GM12878 (cell line): ENCODE measurements around the gene SLC30A4.

Source experiments
- CREB1 ChIP-seq: IDR thresholded peaks from 2 replicates; pipeline ENCODE4 v1.6.1; 2012; ENCODE audit warnings: low read depth, mild to moderate bottlenecking, inconsistent platforms
- EGR1 ChIP-seq, 2 experiments: IDR thresholded peaks; 1 replicate in 1 of 2; 2 replicates in 1 of 2; pipeline ENCODE4 v1.6.1; 2011 to 2012; ENCODE audit warnings: low read depth in 2 of 2, low read length in 2 of 2, borderline replicate concordance in 1 of 2, mild to moderate bottlenecking in 1 of 2, moderate library complexity in 1 of 2
- EZH2 ChIP-seq: IDR thresholded peaks from 2 replicates; pipeline ENCODE4 v1.6.1; 2012; ENCODE audit warnings: low read depth, mild to moderate bottlenecking, control low read depth, inconsistent platforms, low read length, borderline replicate concordance; ENCODE audit not compliant: control insufficient read depth
- FOS ChIP-seq: IDR thresholded peaks from 3 replicates; pipeline ENCODE4 v1.6.1; 2011; ENCODE audit warnings: borderline replicate concordance; ENCODE audit not compliant: insufficient read length; ENCODE audit errors: extremely low read depth
- HDAC6 ChIP-seq: fragments of 200-600 bp; sonication (generic); IDR thresholded peaks from one replicate; pipeline ENCODE4 v1.8.0; 2017; ENCODE audit warnings: antibody characterized with exemption; ENCODE audit not compliant: unreplicated experiment
- MYC ChIP-seq: IDR thresholded peaks from 2 replicates; pipeline ENCODE4 v1.6.1; 2011; ENCODE audit warnings: mild to moderate bottlenecking, low read length, moderate library complexity, inconsistent platforms; ENCODE audit not compliant: insufficient read depth, insufficient replicate concordance, insufficient read length, severe bottlenecking
- NFYA ChIP-seq: IDR thresholded peaks from 2 replicates; pipeline ENCODE4 v1.6.1; 2011; ENCODE audit warnings: low read depth, mild to moderate bottlenecking, low read length, improper control_type of control experiment, borderline replicate concordance
- NR2C1 ChIP-seq: fragments of 450-650 bp; IDR thresholded peaks from 2 replicates; pipeline ENCODE4 v1.6.1; 2017; ENCODE audit warnings: antibody characterized with exemption, mild to moderate bottlenecking, moderate library complexity
- POLR2A ChIP-seq: IDR thresholded peaks from 2 replicates; pipeline ENCODE4 v1.6.1; 2011; ENCODE audit warnings: low read depth, mild to moderate bottlenecking, low read length
- RAD21 ChIP-seq: IDR thresholded peaks from 2 replicates; pipeline ENCODE4 v1.6.1; 2011; ENCODE audit warnings: mild to moderate bottlenecking, low read depth, low read length, moderate library complexity; ENCODE audit not compliant: insufficient read depth
- TCF12 ChIP-seq: IDR thresholded peaks from 2 replicates; pipeline ENCODE4 v1.6.1; 2011; ENCODE audit warnings: low read depth, mild to moderate bottlenecking, low read length
- TF ChIP-seq, protein P1 (sequence below), 3 experiments: IDR thresholded peaks in 2 of 3; conservative IDR thresholded peaks in 1 of 3; 2 replicates each; pipeline ENCODE4 v1.5.1; 2011; ENCODE audit warnings: low read depth in 3 of 3, low read length in 3 of 3, mild to moderate bottlenecking in 3 of 3, control low read depth in 2 of 3, moderate library complexity in 2 of 3, inconsistent platforms in 1 of 3, mixed read lengths in 1 of 3; ENCODE audit not compliant: control insufficient read depth in 2 of 3, insufficient read depth in 1 of 3; ENCODE audit errors: extremely low read depth in 1 of 3
- TF ChIP-seq, protein P2 (sequence below): fragments of 450-650 bp; IDR thresholded peaks from 2 replicates; pipeline ENCODE4 v1.6.1; 2018; ENCODE audit warnings: borderline replicate concordance, mild to moderate bottlenecking; ENCODE audit not compliant: partially characterized antibody

DNA sequence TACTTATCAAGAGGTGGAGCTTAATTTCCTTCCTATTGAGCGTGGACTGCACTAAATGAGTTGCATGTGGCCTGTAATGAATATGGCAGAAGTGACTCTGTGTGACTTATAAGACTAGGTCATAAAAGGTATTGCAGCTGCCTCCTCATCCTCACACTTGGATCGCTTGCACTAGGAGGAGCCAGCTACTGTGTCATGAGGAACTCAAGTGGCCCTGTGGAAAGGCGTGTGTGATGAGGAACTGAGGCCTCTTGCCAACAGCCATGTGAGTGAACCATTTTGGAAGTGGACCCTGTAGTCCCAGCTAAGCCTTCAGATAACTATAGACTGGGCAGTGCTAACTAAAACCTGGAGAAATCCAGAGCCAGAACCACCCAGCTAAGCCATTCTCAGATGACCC, 7.1 kb upstream of the SLC30A4 start:
- TF ChIP-seq POLR2A (no peak), NFYA (no peak), MYC (no peak), FOS (no peak), NR2C1 (no peak), RAD21 (no peak), HDAC6 (no peak), CREB1 (no peak), EZH2 (no peak), EGR1 (IDR thresholded peaks at IDR 0.05; ENCODE audit: borderline replicate concordance in 1 of 2, low read depth in 2 of 2, low read length in 2 of 2) (no peak), TCF12 (no peak)
- TF ChIP-seq, protein P1, sequence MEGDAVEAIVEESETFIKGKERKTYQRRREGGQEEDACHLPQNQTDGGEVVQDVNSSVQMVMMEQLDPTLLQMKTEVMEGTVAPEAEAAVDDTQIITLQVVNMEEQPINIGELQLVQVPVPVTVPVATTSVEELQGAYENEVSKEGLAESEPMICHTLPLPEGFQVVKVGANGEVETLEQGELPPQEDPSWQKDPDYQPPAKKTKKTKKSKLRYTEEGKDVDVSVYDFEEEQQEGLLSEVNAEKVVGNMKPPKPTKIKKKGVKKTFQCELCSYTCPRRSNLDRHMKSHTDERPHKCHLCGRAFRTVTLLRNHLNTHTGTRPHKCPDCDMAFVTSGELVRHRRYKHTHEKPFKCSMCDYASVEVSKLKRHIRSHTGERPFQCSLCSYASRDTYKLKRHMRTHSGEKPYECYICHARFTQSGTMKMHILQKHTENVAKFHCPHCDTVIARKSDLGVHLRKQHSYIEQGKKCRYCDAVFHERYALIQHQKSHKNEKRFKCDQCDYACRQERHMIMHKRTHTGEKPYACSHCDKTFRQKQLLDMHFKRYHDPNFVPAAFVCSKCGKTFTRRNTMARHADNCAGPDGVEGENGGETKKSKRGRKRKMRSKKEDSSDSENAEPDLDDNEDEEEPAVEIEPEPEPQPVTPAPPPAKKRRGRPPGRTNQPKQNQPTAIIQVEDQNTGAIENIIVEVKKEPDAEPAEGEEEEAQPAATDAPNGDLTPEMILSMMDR (IDR thresholded peaks at IDR 0.05 in 2 of 3, conservative IDR thresholded peaks at IDR 0.05 in 1 of 3; ENCODE audit: control insufficient read depth in 2 of 3, extremely low read depth in 1 of 3, insufficient read depth in 1 of 3, low read depth in 3 of 3, low read length in 3 of 3), result no peak
- TF ChIP-seq, protein P2, sequence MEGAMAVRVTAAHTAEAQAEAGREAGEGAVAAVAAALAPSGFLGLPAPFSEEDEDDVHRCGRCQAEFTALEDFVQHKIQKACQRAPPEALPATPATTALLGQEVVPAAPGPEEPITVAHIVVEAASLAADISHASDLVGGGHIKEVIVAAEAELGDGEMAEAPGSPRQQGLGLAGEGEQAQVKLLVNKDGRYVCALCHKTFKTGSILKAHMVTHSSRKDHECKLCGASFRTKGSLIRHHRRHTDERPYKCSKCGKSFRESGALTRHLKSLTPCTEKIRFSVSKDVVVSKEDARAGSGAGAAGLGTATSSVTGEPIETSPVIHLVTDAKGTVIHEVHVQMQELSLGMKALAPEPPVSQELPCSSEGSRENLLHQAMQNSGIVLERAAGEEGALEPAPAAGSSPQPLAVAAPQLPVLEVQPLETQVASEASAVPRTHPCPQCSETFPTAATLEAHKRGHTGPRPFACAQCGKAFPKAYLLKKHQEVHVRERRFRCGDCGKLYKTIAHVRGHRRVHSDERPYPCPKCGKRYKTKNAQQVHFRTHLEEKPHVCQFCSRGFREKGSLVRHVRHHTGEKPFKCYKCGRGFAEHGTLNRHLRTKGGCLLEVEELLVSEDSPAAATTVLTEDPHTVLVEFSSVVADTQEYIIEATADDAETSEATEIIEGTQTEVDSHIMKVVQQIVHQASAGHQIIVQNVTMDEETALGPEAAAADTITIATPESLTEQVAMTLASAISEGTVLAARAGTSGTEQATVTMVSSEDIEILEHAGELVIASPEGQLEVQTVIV, result no peak
